Measurements from ENCODE around the gene SHISAL2A.
A peak's percentile ranks its signal among the peaks of the same experiment; 100 is the strongest.

Gene SHISAL2A

GRCh38 chr1:52668711-52669110 lies 35.7 kb downstream of the SHISAL2A start:
- no peak overlapping the region for H3K27ac ChIP-seq (ENCODE audit: low read length)
- no peaks in the 10 kb centered on the region for H3K4me1 ChIP-seq (ENCODE audit: insufficient read depth, low read length)
- no peak overlapping the region for H3K9ac ChIP-seq (ENCODE audit: low read depth, low read length)

GRCh38 chr1:52669696-52670095 lies 36.7 kb downstream of the SHISAL2A start:
- DNase-seq (no peak), ATAC-seq (ENCODE audit: insufficient read depth, low read depth) (no peak)
- Histone ChIP-seq H3K4me2 (ENCODE audit: insufficient read depth, low read length) (no peak overlapping the region), H3K79me2 (ENCODE audit: insufficient read depth, low read length) (no peaks in the 10 kb centered on the region), H3K9ac (ENCODE audit: low read depth, low read length) (no peak overlapping the region), H3K36me3 (ENCODE audit: insufficient read depth, low read length) (no peaks in the 10 kb centered on the region), H4K20me1 (ENCODE audit: insufficient read depth, low read length) (no peaks in the 10 kb centered on the region), H3K27me3 (ENCODE audit: insufficient read depth, low read length, poor library complexity) (no peaks in the 10 kb centered on the region), H3K27ac (ENCODE audit: low read length) (no peak overlapping the region), H3K9me3 (ENCODE audit: insufficient read depth, low read length, severe bottlenecking) (no peaks in the 10 kb centered on the region), H2AFZ (ENCODE audit: low read depth, low read length) (0 out of 2 replicates have a peak overlapping the region, but pooled peaks have one; percentile 13), H3K4me3 (ENCODE audit: low read depth in 1 of 2, low read length in 2 of 2) (no peak overlapping the region), H3K4me1 (ENCODE audit: insufficient read depth, low read length) (peaks cover 7% of the 10 kb centered on the region)
- TF ChIP-seq CTCF (IDR thresholded peaks at IDR 0.05; ENCODE audit: borderline replicate concordance, extremely low read depth, low read length, poor library complexity, severe bottlenecking) (no peak), EZH2 (IDR thresholded peaks at IDR 0.05; ENCODE audit: borderline replicate concordance, low read depth, low read length, severe bottlenecking) (no peak)

More at GRCh38 chr1:52668711-52669110, 35.7 kb downstream of the SHISAL2A start:
- no peak for ATAC-seq (ENCODE audit: insufficient read depth, low read depth)
- no peak overlapping the region for H3K4me3 ChIP-seq (ENCODE audit: low read depth in 1 of 2, low read length in 2 of 2)
- no peaks in the 10 kb centered on the region for H4K20me1 ChIP-seq (ENCODE audit: insufficient read depth, low read length)
- TF ChIP-seq EZH2 (IDR thresholded peaks at IDR 0.05; ENCODE audit: borderline replicate concordance, low read depth, low read length, severe bottlenecking) (no peak), CTCF (IDR thresholded peaks at IDR 0.05; ENCODE audit: borderline replicate concordance, extremely low read depth, low read length, poor library complexity, severe bottlenecking) (no peak)
- H3K9me3 ChIP-seq (ENCODE audit: insufficient read depth, low read length, severe bottlenecking) = no peaks in the 10 kb centered on the region
- no peaks in the 10 kb centered on the region for H3K79me2 ChIP-seq (ENCODE audit: insufficient read depth, low read length)
- H3K27me3 ChIP-seq (ENCODE audit: insufficient read depth, low read length, poor library complexity) = no peaks in the 10 kb centered on the region
- no peak overlapping the region for H2AFZ ChIP-seq (ENCODE audit: low read depth, low read length)
- no peaks in the 10 kb centered on the region for H3K36me3 ChIP-seq (ENCODE audit: insufficient read depth, low read length)
- H3K4me2 ChIP-seq (ENCODE audit: insufficient read depth, low read length) = no peak overlapping the region
- DNase-seq = no peak

DNA sequence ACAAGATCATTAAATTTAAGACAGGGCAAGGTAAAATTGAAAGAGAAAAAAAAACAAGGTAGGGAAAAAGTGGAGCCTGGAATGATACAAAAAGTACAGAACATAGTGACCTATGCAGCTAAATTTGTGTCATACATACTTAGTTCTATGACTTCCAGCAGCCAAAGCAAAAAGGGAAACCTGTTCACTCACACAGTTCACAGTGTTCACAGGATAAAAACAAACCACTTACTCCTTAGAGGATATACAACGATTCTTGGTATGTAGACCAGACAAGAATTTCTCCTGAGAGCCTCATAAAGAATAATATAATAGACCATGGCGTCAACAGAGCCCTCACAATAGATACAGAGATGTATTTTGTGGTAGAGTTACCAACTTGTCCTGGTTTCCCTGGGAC lies 37.6 kb downstream of the SHISAL2A start:
- Histone ChIP-seq H4K20me1 (ENCODE audit: insufficient read depth, low read length) (no peaks in the 10 kb centered on the region), H3K9ac (ENCODE audit: low read depth, low read length) (no peak overlapping the region), H2AFZ (ENCODE audit: low read depth, low read length) (no peak overlapping the region), H3K79me2 (ENCODE audit: insufficient read depth, low read length) (no peaks in the 10 kb centered on the region), H3K36me3 (ENCODE audit: insufficient read depth, low read length) (no peaks in the 10 kb centered on the region), H3K4me2 (ENCODE audit: insufficient read depth, low read length) (no peak overlapping the region), H3K9me3 (ENCODE audit: insufficient read depth, low read length, severe bottlenecking) (no peaks in the 10 kb centered on the region), H3K4me1 (ENCODE audit: insufficient read depth, low read length) (peaks cover 13% of the 10 kb centered on the region), H3K27ac (ENCODE audit: low read length) (no peak overlapping the region), H3K27me3 (ENCODE audit: insufficient read depth, low read length, poor library complexity) (no peaks in the 10 kb centered on the region), H3K4me3 (ENCODE audit: low read depth in 1 of 2, low read length in 2 of 2) (no peak overlapping the region)
- TF ChIP-seq CTCF (IDR thresholded peaks at IDR 0.05; ENCODE audit: borderline replicate concordance, extremely low read depth, low read length, poor library complexity, severe bottlenecking) (no peak), EZH2 (IDR thresholded peaks at IDR 0.05; ENCODE audit: borderline replicate concordance, low read depth, low read length, severe bottlenecking) (no peak)
- DNase-seq (no peak), ATAC-seq (ENCODE audit: insufficient read depth, low read depth) (no peak)

- Histone ChIP-seq H3K4me3 (ENCODE audit: low read depth in 1 of 2, low read length in 2 of 2) (no peak overlapping the region), H4K20me1 (ENCODE audit: insufficient read depth, low read length) (no peaks in the 10 kb centered on the region), H3K9ac (ENCODE audit: low read depth, low read length) (no peak overlapping the region), H3K27ac (ENCODE audit: low read length) (no peak overlapping the region), H3K36me3 (ENCODE audit: insufficient read depth, low read length) (no peaks in the 10 kb centered on the region), H3K4me2 (ENCODE audit: insufficient read depth, low read length) (no peak overlapping the region), H3K4me1 (ENCODE audit: insufficient read depth, low read length) (peaks cover 13% of the 10 kb centered on the region), H3K9me3 (ENCODE audit: insufficient read depth, low read length, severe bottlenecking) (no peaks in the 10 kb centered on the region), H2AFZ (ENCODE audit: low read depth, low read length) (no peak overlapping the region), H3K79me2 (ENCODE audit: insufficient read depth, low read length) (no peaks in the 10 kb centered on the region), H3K27me3 (ENCODE audit: insufficient read depth, low read length, poor library complexity) (no peaks in the 10 kb centered on the region)
- TF ChIP-seq EZH2 (IDR thresholded peaks at IDR 0.05; ENCODE audit: borderline replicate concordance, low read depth, low read length, severe bottlenecking) (no peak), CTCF (IDR thresholded peaks at IDR 0.05; ENCODE audit: borderline replicate concordance, extremely low read depth, low read length, poor library complexity, severe bottlenecking) (no peak)
- no peak for ATAC-seq (ENCODE audit: insufficient read depth, low read depth)
- no peak for DNase-seq
Observed at GRCh38 chr1:52672946-52673345, 40.0 kb downstream of the SHISAL2A start.
